HFFc6 (cell line): ENCODE results near the gene ARHGEF3. TPM values are rescaled to one million over a fixed set of nuclear protein-coding genes. Genes with fewer than 3 reads are reported as not detected.
A peak's percentile ranks its signal among the peaks of the same experiment; 100 is the strongest.

Experiments
- DNase-seq: peaks from one replicate; pipeline ENCODE4 v3.0.0-alpha.2; 2018
- H3K27ac Mint-ChIP-seq: 2 replicates; pipeline ENCODE4 v1.8.0; 2020; ENCODE audit warnings: mild to moderate bottlenecking, mixed read lengths
- H3K27me3 Mint-ChIP-seq: 2 replicates; pipeline ENCODE4 v1.8.0; 2021; ENCODE audit warnings: mild to moderate bottlenecking, moderate library complexity, mixed read lengths; ENCODE audit not compliant: insufficient read depth
- H3K36me3 Mint-ChIP-seq: 2 replicates; pipeline ENCODE4 v1.8.0; 2021; ENCODE audit warnings: low read depth, mixed read lengths
- H3K4me1 Mint-ChIP-seq: 2 replicates; pipeline ENCODE4 v1.8.0; 2020; ENCODE audit warnings: low read depth, mixed read lengths
- H3K4me3 Mint-ChIP-seq: 2 replicates; pipeline ENCODE4 v1.8.0; 2020; ENCODE audit warnings: mild to moderate bottlenecking, moderate library complexity, mixed read lengths
- H3K9me3 Mint-ChIP-seq: 2 replicates; pipeline ENCODE4 v1.8.0; 2020; ENCODE audit warnings: mild to moderate bottlenecking, mixed read lengths
- long read RNA-seq: library from polyadenylated mRNA; unstranded; transcript quantifications from one replicate; pipeline ENCODE4 v2.0.0, GENCODE V29; 2019
- total RNA-seq, 6 experiments: library from RNA; stranded (reverse); fragmentation: NEBNext Ultra II Directional; extraction: Animal tissue kit (Norgen Biotek cat#: 25700); gene quantifications; 2 replicates in 1 of 6; 3 replicates in 5 of 6; pipeline ENCODE4 v1.2.3, GENCODE V29; 2021
- TF ChIP-seq, protein P1 (sequence below): fragments of 200-600 bp; sonication (generic); IDR thresholded peaks from 2 replicates; pipeline ENCODE4 v1.5.0; 2021; ENCODE audit warnings: antibody characterized with exemption, mild to moderate bottlenecking

Gene ARHGEF3
- 1 to 10 TPM; 1.7 to 5.9 (median 2.4) TPM for total RNA-seq
- long read RNA-seq, partial matches to known transcripts, result 0 of 5 reads
- long read RNA-seq, other reads (novel, unspliced or antisense), result 2 of 5 reads

GRCh38 chr3:56801662-56802377 is at the start of gene ARHGEF3:
TSS of gene ARHGEF3 (minus strand) at chr3:56801949. CDS start at chr3:56801798, 151 bp downstream.
- TF ChIP-seq, protein P1, sequence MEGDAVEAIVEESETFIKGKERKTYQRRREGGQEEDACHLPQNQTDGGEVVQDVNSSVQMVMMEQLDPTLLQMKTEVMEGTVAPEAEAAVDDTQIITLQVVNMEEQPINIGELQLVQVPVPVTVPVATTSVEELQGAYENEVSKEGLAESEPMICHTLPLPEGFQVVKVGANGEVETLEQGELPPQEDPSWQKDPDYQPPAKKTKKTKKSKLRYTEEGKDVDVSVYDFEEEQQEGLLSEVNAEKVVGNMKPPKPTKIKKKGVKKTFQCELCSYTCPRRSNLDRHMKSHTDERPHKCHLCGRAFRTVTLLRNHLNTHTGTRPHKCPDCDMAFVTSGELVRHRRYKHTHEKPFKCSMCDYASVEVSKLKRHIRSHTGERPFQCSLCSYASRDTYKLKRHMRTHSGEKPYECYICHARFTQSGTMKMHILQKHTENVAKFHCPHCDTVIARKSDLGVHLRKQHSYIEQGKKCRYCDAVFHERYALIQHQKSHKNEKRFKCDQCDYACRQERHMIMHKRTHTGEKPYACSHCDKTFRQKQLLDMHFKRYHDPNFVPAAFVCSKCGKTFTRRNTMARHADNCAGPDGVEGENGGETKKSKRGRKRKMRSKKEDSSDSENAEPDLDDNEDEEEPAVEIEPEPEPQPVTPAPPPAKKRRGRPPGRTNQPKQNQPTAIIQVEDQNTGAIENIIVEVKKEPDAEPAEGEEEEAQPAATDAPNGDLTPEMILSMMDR, result peak; percentile 66
- Mint-ChIP-seq H3K4me1 (peaks cover 40% of the 10 kb centered on the region), H3K36me3 (no peaks in the 10 kb centered on the region), H3K27me3 (no peaks in the 10 kb centered on the region; the same call in 1 of the 2 replicates), H3K27ac (peak within 1 kb of the TSS; percentile 28), H3K4me3 (peak within 1 kb of the TSS; percentile 92), H3K9me3 (no peaks in the 10 kb centered on the region)
- peak; percentile 57 for DNase-seq

DNA sequence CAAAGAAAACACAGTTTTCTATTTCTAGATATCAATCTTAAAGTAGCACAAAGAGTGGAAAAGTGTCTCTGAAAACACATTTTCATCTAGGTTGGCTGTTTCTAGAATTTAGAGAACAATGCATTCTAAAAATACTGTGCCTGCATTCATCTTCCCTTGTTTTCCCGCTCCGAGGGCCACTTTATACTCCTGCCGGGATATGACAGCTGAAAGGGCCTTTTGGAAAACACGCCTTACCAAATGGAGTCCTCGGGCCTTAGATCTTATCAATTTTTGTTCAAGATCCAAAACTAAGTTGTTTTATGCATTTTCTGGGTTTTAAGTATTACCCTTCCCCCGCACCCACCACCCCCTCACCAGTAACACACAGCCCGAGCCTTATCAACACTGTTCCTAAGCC is 47.9 kb upstream of the ARHGEF3 start:
- Mint-ChIP-seq H3K9me3 (no peaks in the 10 kb centered on the region), H3K27me3 (no peaks in the 10 kb centered on the region), H3K36me3 (0 out of 2 replicates have a peak, but pooled peaks cover 7% of the 10 kb centered on the region), H3K27ac (no peak overlapping the region), H3K4me3 (no peak overlapping the region), H3K4me1 (peaks cover 68% of the 10 kb centered on the region)
- TF ChIP-seq, protein P1, result no peak
- no peak for DNase-seq

GRCh38 chr3:56845505-56845904 is 43.8 kb upstream of the ARHGEF3 start:
- Mint-ChIP-seq H3K36me3 (0 out of 2 replicates have a peak, but pooled peaks cover 7% of the 10 kb centered on the region), H3K9me3 (no peaks in the 10 kb centered on the region), H3K4me1 (peaks cover 53% of the 10 kb centered on the region), H3K4me3 (no peak overlapping the region), H3K27me3 (no peaks in the 10 kb centered on the region), H3K27ac (peak overlapping the region; percentile 62)
- TF ChIP-seq, protein P1, result no peak
- peak; percentile 55 for DNase-seq

DNA sequence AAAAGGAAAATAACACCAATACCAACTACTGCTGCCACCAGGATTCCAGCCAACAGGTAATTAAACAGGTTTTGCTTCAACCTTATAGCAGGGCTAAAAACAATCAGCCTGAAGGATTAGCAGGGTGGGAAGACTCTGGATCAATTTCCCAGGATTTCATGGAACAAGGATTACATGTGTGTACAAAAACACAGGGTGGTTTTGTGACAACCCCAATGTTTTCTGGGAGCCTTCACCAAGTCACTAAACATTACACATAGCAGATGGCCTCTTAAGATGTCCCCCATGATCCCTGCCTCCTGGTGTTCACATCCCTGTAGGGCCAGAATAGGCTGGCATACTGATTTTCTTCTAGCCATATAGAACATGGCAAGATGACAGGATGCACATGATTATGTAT is 42.8 kb upstream of the ARHGEF3 start:
- Mint-ChIP-seq H3K27me3 (no peaks in the 10 kb centered on the region; the same call in 1 of the 2 replicates), H3K4me3 (no peak overlapping the region), H3K9me3 (no peaks in the 10 kb centered on the region), H3K27ac (peak overlapping the region; percentile 62), H3K4me1 (peaks cover 59% of the 10 kb centered on the region), H3K36me3 (0 out of 2 replicates have a peak, but pooled peaks cover 7% of the 10 kb centered on the region)
- TF ChIP-seq, protein P1, result no peak
- no peak for DNase-seq

DNA sequence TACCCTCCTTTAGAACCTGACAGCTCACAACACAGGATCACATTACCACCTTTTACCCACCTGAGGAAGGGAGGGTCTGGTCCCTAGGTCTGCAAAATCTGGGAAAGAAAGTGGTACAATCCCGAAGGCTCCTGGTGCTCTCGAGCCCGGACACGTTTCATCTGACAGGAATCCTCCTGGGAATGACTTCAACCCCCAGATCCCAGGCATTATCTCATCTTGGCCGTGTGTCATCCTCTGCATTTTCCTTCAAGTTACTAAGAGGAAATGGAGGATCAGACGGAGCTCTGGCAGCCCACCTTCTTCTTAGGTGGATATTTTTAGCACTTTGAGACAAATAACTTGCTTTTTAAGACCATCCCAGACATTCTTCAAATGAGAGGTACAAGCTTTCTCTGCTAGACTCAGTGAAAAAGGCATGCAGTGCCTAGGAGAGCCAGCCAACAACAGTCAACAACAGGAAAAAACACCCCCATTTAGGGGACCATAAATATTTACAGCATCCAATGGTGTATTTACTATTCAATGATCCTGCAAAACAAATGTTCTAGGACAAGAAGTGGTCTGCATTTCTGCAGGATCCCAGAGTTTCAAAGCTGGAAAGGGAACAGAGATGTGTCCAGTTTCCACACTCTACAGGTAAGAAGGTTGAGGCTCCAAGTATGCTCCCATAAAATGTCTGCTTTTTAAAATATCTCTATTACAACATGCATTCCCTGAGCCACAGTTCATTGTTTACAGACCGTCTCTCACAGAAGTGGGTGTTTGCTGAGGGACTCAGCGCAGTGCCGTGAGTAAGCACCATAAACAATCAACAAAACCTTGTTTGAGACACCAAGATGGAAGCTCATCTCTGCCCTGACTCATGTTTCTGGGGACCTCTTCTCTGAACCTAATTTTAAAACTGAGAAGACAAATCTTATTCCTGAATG is 38.3 kb upstream of the ARHGEF3 start:
- TF ChIP-seq, protein P1, result no peak
- H3K27me3 Mint-ChIP-seq, result no peaks in the 10 kb centered on the region; the same call in 1 of the 2 replicates
- peak overlapping the region; percentile 85 for H3K4me3 Mint-ChIP-seq
- DNase-seq, result peak; percentile 85
- H3K4me1 Mint-ChIP-seq, result peaks cover 68% of the 10 kb centered on the region
- 0 out of 2 replicates have a peak, but pooled peaks cover 3% of the 10 kb centered on the region for H3K36me3 Mint-ChIP-seq
- peak overlapping the region; percentile 99 for H3K27ac Mint-ChIP-seq
- no peaks in the 10 kb centered on the region for H3K9me3 Mint-ChIP-seq
